KMS-11 (cell line): Measurements from ENCODE around the gene ARHGAP5.

ENCODE experiments used
- H2AFZ ChIP-seq: fragments of 200-600 bp; sonication (generic); 2 replicates; pipeline ENCODE4 v1.6.1; 2016; ENCODE audit warnings: antibody characterized with exemption, mixed run types, low read depth
- H3K27ac ChIP-seq: fragments of 200-600 bp; sonication (generic); 2 replicates; pipeline ENCODE4 v1.6.1; 2016; ENCODE audit warnings: mild to moderate bottlenecking, mixed run types
- H3K27me3 ChIP-seq: fragments of 200-600 bp; sonication (generic); 2 replicates; pipeline ENCODE4 v1.6.1; 2017; ENCODE audit warnings: mild to moderate bottlenecking, low read depth, mixed run types, moderate library complexity; ENCODE audit not compliant: insufficient read depth
- H3K36me3 ChIP-seq: fragments of 200-600 bp; sonication (generic); 2 replicates; pipeline ENCODE4 v1.6.1; 2017; ENCODE audit warnings: mild to moderate bottlenecking, mixed run types; ENCODE audit not compliant: insufficient read depth
- H3K4me1 ChIP-seq: fragments of 200-600 bp; sonication (generic); 2 replicates; pipeline ENCODE4 v1.6.1; 2016; ENCODE audit warnings: mild to moderate bottlenecking, low read depth, mixed run types; ENCODE audit not compliant: poor library complexity, severe bottlenecking
- H3K4me2 ChIP-seq: fragments of 200-600 bp; sonication (generic); 2 replicates; pipeline ENCODE4 v1.7.0; 2016; ENCODE audit warnings: mild to moderate bottlenecking, mixed run types
- H3K4me3 ChIP-seq: fragments of 200-600 bp; sonication (generic); IDR thresholded peaks from 2 replicates; pipeline ENCODE4 v1.6.1; 2017; ENCODE audit warnings: low read depth, low read length, mixed read lengths; ENCODE audit not compliant: insufficient read depth
- H3K79me2 ChIP-seq: fragments of 200-600 bp; sonication (generic); 2 replicates; pipeline ENCODE4 v1.6.1; 2016; ENCODE audit warnings: low read depth, mixed run types; ENCODE audit not compliant: insufficient read depth
- H3K9ac ChIP-seq: fragments of 200-600 bp; sonication (generic); 2 replicates; pipeline ENCODE4 v1.6.1; 2016; ENCODE audit warnings: mild to moderate bottlenecking, mixed run types
- H4K20me1 ChIP-seq: fragments of 200-600 bp; sonication (generic); 2 replicates; pipeline ENCODE4 v1.6.1; 2016; ENCODE audit warnings: mild to moderate bottlenecking, mixed run types; ENCODE audit not compliant: insufficient read depth
- CTCF ChIP-seq: fragments of 200-600 bp; sonication (generic); conservative IDR thresholded peaks from 2 replicates; pipeline ENCODE4 v1.6.1; 2017; ENCODE audit warnings: low read depth, mild to moderate bottlenecking, antibody characterized with exemption, low read length, moderate library complexity, mixed read lengths

The ARHGAP5 gene

GRCh38 chr14:32090686-32091085 is 13.6 kb downstream of the ARHGAP5 start:
- Histone ChIP-seq H3K4me3 (no peak overlapping the region), H2AFZ (no peak overlapping the region), H3K79me2 (0 out of 2 replicates have a peak, but pooled peaks cover 5% of the 10 kb centered on the region), H3K27ac (no peak overlapping the region), H4K20me1 (no peaks in the 10 kb centered on the region), H3K9ac (no peak overlapping the region), H3K4me1 (no peaks in the 10 kb centered on the region), H3K36me3 (no peaks in the 10 kb centered on the region), H3K27me3 (no peaks in the 10 kb centered on the region), H3K4me2 (no peak overlapping the region)
- TF ChIP-seq CTCF = no peak

GRCh38 chr14:32099473-32099872 is 22.4 kb downstream of the ARHGAP5 start:
- Histone ChIP-seq H3K27ac (no peak overlapping the region), H3K36me3 (no peaks in the 10 kb centered on the region), H3K4me1 (peaks cover 8% of the 10 kb centered on the region), H3K9ac (no peak overlapping the region), H3K4me3 (no peak overlapping the region), H2AFZ (no peak overlapping the region), H4K20me1 (no peaks in the 10 kb centered on the region), H3K79me2 (no peaks in the 10 kb centered on the region), H3K4me2 (no peak overlapping the region), H3K27me3 (no peaks in the 10 kb centered on the region)
- no peak for TF ChIP-seq CTCF

- no peak for TF ChIP-seq CTCF
- H3K4me3 ChIP-seq = no peak overlapping the region
- peaks cover 8% of the 10 kb centered on the region for H3K4me1 ChIP-seq
- H3K4me2 ChIP-seq = no peak overlapping the region
- H3K36me3 ChIP-seq = no peaks in the 10 kb centered on the region
- H3K79me2 ChIP-seq = no peaks in the 10 kb centered on the region
- H2AFZ ChIP-seq = no peak overlapping the region
- no peaks in the 10 kb centered on the region for H3K27me3 ChIP-seq
- no peak overlapping the region for H3K9ac ChIP-seq
- no peak overlapping the region for H3K27ac ChIP-seq
- no peaks in the 10 kb centered on the region for H4K20me1 ChIP-seq
Observed at GRCh38 chr14:32100175-32100574, 23.1 kb downstream of the ARHGAP5 start.

GRCh38 chr14:32102152-32102787 is 25.2 kb downstream of the ARHGAP5 start:
- no peak overlapping the region for H3K4me3 ChIP-seq
- no peaks in the 10 kb centered on the region for H3K79me2 ChIP-seq
- H3K9ac ChIP-seq = no peak overlapping the region
- no peaks in the 10 kb centered on the region for H3K36me3 ChIP-seq
- no peak overlapping the region for H3K27ac ChIP-seq
- H3K4me1 ChIP-seq = peaks cover 8% of the 10 kb centered on the region
- no peak overlapping the region for H3K4me2 ChIP-seq
- no peak overlapping the region for H2AFZ ChIP-seq
- H4K20me1 ChIP-seq = no peaks in the 10 kb centered on the region
- TF ChIP-seq CTCF = no peak
- no peaks in the 10 kb centered on the region for H3K27me3 ChIP-seq
